ENCODE data around the gene CDT1.
A peak's percentile ranks its signal among the peaks of the same experiment; 100 is the strongest.

DNA sequence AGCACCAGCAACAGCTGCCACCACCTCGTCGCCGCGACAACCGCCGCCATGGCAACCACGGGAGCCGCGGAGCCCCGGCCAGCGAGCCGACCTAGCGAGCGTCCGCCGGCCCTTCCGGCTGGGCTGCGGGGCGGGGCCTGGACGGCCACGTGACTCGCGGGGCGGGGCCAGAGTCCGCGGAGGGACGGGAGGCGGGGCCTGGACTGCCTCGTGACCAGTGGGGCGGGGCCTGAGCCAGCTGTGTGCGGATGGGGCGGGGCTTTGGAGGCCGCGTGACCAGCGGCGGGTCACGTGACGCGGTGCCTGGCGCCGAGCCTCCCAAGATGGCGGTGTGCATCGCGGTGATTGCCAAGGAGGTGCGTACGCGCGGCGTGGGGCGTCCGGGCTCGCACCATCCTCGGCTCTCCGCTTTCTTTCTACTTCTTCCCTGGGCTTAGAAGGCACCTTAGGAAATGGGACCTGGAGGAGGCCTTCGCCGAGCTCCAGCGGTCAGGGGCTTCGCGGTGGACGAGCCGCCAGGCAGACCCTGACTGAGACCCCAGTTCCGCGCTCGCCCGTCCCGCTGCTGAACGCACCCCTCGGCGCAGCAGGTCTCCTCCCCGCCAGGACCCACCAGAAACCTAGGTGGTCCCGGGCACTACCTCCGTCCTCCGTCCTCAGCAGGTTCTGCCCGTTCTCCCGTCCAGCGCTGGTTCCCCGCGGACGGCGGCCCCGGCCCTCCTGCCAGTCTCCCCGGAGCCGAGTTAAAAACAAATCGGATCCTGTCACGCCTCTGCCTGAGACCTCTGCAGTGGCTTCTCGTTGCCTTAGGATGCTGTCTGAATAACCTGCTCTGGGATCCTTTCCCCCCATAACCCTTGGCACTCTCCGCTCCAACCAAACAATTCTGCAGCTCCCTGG is 53.5 kb downstream of the CDT1 start, which contains the start of the genes GALNS and TRAPPC2L:
- TF ChIP-seq, protein P1, sequence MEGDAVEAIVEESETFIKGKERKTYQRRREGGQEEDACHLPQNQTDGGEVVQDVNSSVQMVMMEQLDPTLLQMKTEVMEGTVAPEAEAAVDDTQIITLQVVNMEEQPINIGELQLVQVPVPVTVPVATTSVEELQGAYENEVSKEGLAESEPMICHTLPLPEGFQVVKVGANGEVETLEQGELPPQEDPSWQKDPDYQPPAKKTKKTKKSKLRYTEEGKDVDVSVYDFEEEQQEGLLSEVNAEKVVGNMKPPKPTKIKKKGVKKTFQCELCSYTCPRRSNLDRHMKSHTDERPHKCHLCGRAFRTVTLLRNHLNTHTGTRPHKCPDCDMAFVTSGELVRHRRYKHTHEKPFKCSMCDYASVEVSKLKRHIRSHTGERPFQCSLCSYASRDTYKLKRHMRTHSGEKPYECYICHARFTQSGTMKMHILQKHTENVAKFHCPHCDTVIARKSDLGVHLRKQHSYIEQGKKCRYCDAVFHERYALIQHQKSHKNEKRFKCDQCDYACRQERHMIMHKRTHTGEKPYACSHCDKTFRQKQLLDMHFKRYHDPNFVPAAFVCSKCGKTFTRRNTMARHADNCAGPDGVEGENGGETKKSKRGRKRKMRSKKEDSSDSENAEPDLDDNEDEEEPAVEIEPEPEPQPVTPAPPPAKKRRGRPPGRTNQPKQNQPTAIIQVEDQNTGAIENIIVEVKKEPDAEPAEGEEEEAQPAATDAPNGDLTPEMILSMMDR (IDR thresholded peaks at IDR 0.05): no peak
- TF ChIP-seq POLR2A (IDR thresholded peaks at IDR 0.05): peak in 1 of 2 donors; percentile 49
- peak; percentile 89 to 90 for TF ChIP-seq POLR2AphosphoS5 (IDR thresholded peaks at IDR 0.05; ENCODE audit: insufficient read depth in 1 of 2, low read depth in 1 of 2)

Data from vagina (tissue), 2 donors.